NAMALWA (cell line): ENCODE results near the gene APOL1.

ENCODE experiments used
- DNase-seq: peaks from one replicate; pipeline ENCODE4 v3.0.0-alpha.2; 2015; ENCODE audit warnings: low spot score

The APOL1 gene

DNA sequence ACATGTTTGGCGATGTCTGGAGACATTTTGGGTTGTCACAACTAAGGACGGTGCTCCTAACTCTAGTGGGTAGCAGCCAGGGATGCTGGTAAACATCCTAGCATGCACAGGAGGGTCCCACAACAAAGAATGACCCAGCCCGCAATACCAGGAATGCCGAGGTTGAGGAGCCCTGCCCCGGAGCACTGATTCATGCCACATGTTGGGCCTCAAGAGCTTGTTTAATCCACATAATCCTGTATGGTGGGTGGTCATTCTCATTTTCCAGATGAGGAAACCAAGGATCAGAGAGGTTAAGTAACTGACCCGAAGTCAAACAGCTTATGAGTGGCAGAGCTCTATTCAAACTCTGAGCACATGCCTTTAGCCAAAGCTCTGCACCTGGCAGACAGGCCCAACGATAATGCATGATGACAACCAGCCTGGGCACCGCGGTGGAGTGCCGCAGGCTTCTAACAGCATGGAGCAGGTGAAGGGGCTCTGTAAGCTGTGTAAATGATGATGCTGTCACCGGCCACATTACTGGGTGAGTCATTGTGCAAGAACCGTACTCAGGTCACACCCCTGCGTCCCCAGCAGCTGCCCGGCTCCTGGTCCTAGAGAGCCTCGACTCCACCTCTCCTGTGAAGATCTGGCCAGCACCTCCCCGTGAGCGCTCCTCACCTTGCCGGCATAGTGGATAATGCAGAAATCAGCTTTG is 58.6 kb downstream of the APOL1 start:
- no peak for DNase-seq

GRCh38 chr22:36315325-36315724 is 62.4 kb downstream of the APOL1 start:
- DNase-seq: no peak

DNA sequence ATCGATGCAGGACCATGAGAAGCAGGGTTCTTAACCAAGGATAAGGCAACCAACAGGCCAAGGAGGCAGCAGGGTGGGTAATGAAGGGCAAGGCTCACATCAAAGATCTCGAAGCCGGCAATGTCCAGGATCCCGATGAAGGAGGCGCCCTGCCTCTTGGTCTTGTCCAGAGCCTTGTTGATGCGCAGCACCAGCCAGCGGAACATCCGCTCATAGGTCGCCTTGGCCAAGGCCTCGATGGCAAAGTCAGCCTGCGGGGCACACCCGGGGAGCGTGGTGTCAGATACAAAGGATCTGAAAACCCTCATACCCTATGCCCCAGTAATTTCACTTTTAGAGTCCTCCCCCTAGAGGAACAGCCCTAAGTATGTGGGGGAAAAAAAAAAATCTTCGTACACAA is 63.5 kb downstream of the APOL1 start:
- no peak for DNase-seq
